HG02970 (cell line): ENCODE results near the gene ZNF318.
"Not testable (repeated sequence)": the region's sequence is repeated elsewhere in the genome, so short reads cannot be mapped to it uniquely, and the experiment has no call there.

Experiments used
- ATAC-seq: cut with Tn5 transposase; IDR thresholded peaks from one replicate; pipeline ENCODE4 v1.9.1; 2021; ENCODE audit warnings: mild to moderate bottlenecking, moderate library complexity, moderate number of reproducible peaks; ENCODE audit not compliant: unreplicated experiment, low FRiP score

The ZNF318 gene

GRCh38 chr6:43347444-43347843, 22.0 kb downstream of the ZNF318 start:
- no peak for ATAC-seq

- no peak for ATAC-seq
These were observed 22.4 kb downstream of the ZNF318 start for GRCh38 chr6:43347021-43347420.

DNA sequence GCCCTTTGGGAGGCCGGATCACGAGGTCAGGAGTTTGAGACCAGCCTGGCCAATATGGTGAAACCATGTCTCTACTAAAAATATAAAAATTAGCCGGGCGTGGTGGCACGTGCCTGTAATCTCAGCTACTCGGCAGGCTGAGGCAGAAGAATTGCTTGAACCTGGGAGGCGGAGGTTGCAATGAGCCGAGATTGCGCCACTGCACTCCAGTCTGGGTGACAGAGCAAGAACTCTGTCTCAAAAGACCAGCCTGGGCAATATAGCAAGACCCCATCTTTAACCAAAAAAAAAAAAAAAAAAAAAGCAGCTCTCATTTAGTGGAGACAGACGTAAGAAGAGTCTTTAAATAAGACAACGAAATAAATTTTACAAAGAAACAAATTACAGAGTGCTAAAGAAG, 23.2 kb downstream of the ZNF318 start:
- not testable (repeated sequence) for ATAC-seq

GRCh38 chr6:43339168-43339567, 30.3 kb downstream of the ZNF318 start:
- peak; percentile 51 for ATAC-seq

- peak; percentile 52 for ATAC-seq
These were observed 31.2 kb downstream of the ZNF318 start for GRCh38 chr6:43338243-43338642.

DNA sequence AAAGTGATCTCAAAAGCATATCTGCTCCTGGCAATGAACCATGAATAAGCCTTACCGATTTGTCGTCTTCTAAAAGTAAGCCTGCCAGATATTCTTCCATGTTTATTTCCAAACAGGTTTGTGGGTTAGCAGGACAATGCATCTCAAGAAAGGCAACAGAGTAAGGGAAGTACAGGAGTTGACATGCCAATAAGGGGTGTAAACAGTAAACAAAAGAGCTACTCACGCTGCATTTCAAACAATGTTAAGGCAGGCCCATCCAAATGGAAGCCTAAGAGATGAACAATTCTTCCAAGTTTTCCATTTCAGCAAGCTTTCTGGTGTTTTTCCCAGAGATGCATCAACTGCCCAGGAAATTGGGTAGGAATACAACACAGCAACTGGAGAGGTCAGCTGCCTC, 33.1 kb downstream of the ZNF318 start:
- no peak for ATAC-seq

GRCh38 chr6:43335469-43335868, 34.0 kb downstream of the ZNF318 start:
- ATAC-seq = no peak

DNA sequence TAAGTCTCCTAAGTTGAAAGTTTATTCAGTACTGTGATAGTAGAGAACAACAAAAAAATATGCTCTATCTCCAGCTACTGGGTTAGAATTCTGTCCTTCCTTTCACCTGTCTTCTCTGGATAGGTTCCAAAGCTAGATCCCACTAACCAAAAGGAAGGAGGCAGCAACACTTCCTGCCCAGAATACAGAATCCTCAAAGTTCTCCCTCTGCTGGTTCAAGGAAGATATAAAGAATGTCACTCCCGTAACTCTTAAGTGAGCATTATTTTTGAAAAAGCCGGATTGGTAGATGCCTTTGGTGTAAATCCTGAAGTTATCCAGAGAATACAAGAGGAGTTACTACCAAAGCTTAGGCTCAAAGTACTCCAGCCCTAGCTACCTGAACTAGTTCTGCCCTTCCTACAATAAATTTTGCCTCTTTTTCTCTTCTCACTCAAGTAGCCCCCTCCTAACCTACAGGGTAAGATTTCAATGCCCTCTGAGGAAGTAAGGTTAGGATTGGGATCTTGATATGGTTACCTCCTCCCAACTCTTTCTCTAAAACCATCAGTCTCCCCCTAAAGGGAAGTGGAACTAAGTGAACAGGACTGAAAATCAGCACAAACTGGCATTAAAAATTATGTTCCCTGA, 34.9 kb downstream of the ZNF318 start:
- ATAC-seq = no peak

- no peak for ATAC-seq
These were observed 37.6 kb downstream of the ZNF318 start for GRCh38 chr6:43331891-43332290.

GRCh38 chr6:43331470-43331869, 38.0 kb downstream of the ZNF318 start:
- no peak for ATAC-seq

- no peak for ATAC-seq
These were observed 40.9 kb downstream of the ZNF318 start for GRCh38 chr6:43328528-43328927.

- no peak for ATAC-seq
These were observed 43.6 kb downstream of the ZNF318 start for GRCh38 chr6:43325876-43326275.

DNA sequence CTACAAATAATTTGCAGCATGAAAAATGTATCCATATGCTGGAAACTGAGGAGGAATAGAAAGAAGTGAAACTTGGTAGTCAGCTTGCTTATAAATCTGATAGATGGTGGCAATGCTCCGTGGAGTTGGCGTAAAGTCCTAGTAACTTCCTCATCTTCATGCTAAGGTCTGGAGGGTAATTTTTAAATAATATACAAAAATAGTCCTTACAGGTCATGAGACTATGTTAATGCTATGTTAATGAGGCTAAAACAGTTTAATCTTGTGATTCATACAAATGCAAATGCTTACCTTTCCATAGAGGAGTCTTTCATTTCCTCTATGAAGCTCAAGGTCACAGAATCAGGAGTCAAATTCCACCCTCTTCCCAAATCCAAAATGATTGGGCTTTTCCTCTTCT, 51.4 kb downstream of the ZNF318 start:
- no peak for ATAC-seq

GRCh38 chr6:43313813-43314212, 55.6 kb downstream of the ZNF318 start:
- ATAC-seq = no peak

DNA sequence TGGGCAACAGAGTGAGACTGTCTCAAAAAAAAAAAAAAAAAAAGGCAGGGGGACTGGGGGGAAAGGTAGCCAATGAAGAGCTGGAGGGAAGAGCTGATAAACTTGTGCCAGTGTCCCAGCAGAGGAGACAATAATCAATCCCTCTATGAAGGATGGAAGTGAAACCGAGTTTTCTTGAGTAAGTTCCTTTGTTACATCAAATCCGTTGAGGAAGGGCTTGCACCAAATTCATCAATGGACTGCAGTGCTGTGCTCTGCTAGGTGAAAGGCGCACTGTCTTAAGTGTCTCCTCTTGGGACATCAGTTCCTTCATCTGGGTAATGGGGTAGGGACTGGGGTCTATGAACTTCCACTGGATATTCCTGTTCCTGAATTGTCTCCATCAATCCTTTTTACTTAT, 57.8 kb downstream of the ZNF318 start:
- no peak for ATAC-seq

GRCh38 chr6:43310624-43311023, 58.8 kb downstream of the ZNF318 start:
- no peak for ATAC-seq

DNA sequence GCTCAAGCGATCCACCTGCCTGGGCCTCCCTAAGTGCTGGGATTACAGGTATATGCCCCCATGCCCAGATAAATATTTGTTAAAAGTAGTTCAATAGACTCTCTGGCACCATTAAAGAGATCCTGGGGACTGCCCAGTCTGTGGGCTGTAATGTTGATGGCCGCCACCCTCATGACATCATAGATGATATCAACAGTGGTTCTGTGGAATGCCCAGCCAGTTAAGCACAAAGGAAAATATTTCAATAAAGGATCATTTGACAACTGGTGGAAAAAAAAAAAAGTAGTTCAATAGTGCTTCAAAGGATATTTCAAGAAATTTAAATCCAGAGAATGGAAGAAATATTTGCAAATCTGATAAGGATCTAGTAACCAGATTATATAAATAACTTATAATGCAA, 59.3 kb downstream of the ZNF318 start:
- no peak for ATAC-seq

GRCh38 chr6:43308990-43309477, 60.4 kb downstream of the ZNF318 start:
- ATAC-seq = no peak

GRCh38 chr6:43308101-43308989, 61.1 kb downstream of the ZNF318 start, which contains the start of gene CRIP3:
TSS of gene CRIP3 (minus strand) at chr6:43308826. CDS start at chr6:43308792, 34 bp downstream.
- ATAC-seq = no peak

DNA sequence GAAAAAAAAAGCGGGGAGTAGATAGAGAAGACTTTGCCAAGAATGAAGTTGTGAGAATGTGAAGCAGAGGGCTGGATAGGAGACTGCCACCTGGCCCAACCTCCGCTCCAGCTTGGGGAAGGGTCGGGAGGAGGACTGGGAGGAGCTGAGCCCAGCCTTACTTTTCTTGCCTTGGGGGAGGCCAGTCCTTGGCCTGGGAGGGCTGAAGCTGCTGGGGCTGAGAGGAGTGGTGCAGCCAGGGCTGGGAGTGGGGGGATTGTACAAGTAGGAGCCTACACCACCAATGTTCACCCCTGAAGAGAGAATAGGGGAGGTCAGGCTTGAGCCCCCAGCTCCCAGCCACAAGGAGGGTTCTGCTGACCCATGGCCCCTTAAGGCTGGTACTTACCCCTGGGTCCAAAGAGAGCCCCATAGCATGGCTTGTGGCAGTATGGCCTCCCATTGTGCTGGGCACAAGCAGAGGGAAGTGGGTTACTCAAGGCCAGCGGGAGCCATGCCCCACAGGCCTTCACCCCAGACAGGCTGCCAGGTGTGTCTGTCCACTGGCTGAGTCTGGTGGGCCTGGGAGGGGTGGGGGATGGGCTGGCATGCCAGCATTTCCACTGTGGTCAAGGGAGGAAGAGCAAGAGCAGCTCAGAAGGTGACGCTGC, 61.9 kb downstream of the ZNF318 start:
- no peak for ATAC-seq

DNA sequence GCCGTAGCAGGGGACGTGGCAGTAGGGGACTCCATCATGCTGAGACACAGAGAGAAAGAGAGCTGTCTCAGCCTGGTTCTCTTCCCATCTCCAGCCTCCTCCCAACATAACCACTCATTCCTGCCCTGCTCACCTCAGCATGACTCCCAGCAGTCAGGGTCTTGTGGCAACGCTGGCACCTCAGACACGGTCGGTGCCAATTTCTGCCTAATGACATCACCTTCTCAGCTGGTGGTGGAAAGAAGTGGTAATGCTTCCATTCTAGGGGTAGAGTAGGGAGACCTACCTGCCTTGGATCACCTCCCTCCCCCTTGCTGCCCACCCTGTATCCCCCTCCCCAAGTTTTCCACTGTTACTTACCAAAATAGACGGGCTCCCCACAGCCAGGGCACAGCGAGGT, 63.4 kb downstream of the ZNF318 start:
- no peak for ATAC-seq
